ENCODE data around the gene SMCR8. TPM values are rescaled to one million over a fixed set of nuclear protein-coding genes. Genes with fewer than 3 reads are reported as not detected.
"Not testable (repeated sequence)": the region's sequence is repeated elsewhere in the genome, so short reads cannot be mapped to it uniquely, and the experiment has no call there.

The SMCR8 gene
- total and polyA plus RNA-seq, 2 of the 8 experiments (the other 6 are each of a cell fraction or from before 2014, with no cell fraction given), result 6.9 to 18.5 TPM

DNA sequence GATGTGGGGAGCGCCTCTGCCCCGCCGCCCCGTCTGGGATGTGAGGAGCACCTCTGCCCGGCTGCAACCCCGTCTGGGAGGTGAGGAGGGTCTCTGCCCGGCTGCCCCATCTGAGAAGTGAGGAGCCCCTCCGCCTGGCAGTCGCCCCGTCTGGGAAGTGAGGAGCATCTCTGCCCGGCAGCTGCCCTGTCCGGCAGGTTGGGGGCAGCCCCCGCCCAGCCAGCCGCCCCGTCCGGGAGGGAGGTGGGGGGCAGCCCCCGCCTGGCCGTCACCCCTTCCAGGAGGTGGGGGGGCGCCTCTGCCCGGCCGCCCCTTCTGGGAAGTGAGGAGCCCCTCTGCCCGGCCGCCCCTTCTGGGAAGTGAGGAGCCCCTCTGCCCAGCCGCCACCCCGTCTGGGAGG, 23.1 kb downstream of the SMCR8 start:
- H3K23me2 ChIP-seq (ENCODE audit: low read depth, low read length); H2BK120ac ChIP-seq (replicated peaks; ENCODE audit: low read depth, low read length); H3K23ac ChIP-seq (ENCODE audit: insufficient read length); H2BK20ac ChIP-seq (ENCODE audit: low read length); H3K14ac ChIP-seq (ENCODE audit: insufficient read length); POLR2A ChIA-PET (ENCODE audit: partially characterized antibody); H3K4me3 ChIP-seq (ENCODE audit: extremely low read depth in 1 of 4, insufficient read depth in 2 of 4, low read depth in 3 of 4, low read length in 4 of 4); H3K4me1 ChIP-seq (replicated peaks in 1 of 4; ENCODE audit: control insufficient read depth in 3 of 4, insufficient read depth in 4 of 4, low read length in 3 of 4); H2AK5ac ChIP-seq (ENCODE audit: low read depth, low read length); H3K56ac ChIP-seq (replicated peaks; ENCODE audit: insufficient read length, low read depth, low read length); CTCF ChIA-PET (ENCODE audit: partially characterized antibody); H2BK15ac ChIP-seq (ENCODE audit: low read length); H3K4ac ChIP-seq (replicated peaks; ENCODE audit: insufficient read length, low read depth, low read length); H4K8ac ChIP-seq (ENCODE audit: extremely low read depth, insufficient read depth, low read length); H3K27me3 ChIP-seq (replicated peaks in 1 of 4; ENCODE audit: control insufficient read depth in 3 of 4, extremely low read depth in 1 of 4, insufficient read depth in 3 of 4, low read length in 3 of 4); H3K18ac ChIP-seq (ENCODE audit: extremely low read depth, low read length); H3K27ac ChIP-seq (ENCODE audit: low read depth, low read length); H4K91ac ChIP-seq (replicated peaks; ENCODE audit: insufficient read length, low read length); H3K9ac ChIP-seq (replicated peaks in 1 of 4; ENCODE audit: extremely low read depth in 1 of 4, low read depth in 3 of 4, low read length in 3 of 4); H4K20me1 ChIP-seq (replicated peaks in 1 of 2; ENCODE audit: control insufficient read depth in 1 of 2, insufficient read depth in 2 of 2, low read length in 2 of 2); H3K79me1 ChIP-seq (ENCODE audit: low read depth, low read length); H2BK12ac ChIP-seq (ENCODE audit: low read depth, low read length); FAIRE-seq; DNase-seq (ENCODE audit: low read depth in 1 of 2, low spot score in 2 of 2); H3K4me2 ChIP-seq (ENCODE audit: insufficient read depth in 1 of 2, low read depth in 2 of 2, low read length in 2 of 2); H2AFZ ChIP-seq (ENCODE audit: low read length); H2BK5ac ChIP-seq (ENCODE audit: low read depth, low read length); H3K79me2 ChIP-seq (ENCODE audit: control insufficient read depth in 1 of 2, insufficient read depth in 2 of 2, low read length in 2 of 2); H4K5ac ChIP-seq (ENCODE audit: insufficient read length, low read depth, low read length): not testable (repeated sequence)
- 98% methylated on average over 9 of the region's 25 CpGs; no CpG with 5 or more reads in 1 of the 2 experiments for WGBS, 2 experiments (ENCODE audit: extremely low coverage in 1 of 2, insufficient coverage in 1 of 2, insufficient read length in 1 of 2, insufficient replicate concordance in 2 of 2, low coverage in 1 of 2, low lambda C conversion rate in 2 of 2, missing lambda C conversion rate in 1 of 2)
- Histone ChIP-seq H3K9me3 (ENCODE audit: insufficient read depth in 2 of 2, low read depth in 1 of 2, low read length in 1 of 2) (peaks cover 0 to 13% of the 10 kb centered on the region in 2 experiments; a peak in 1 of 4 replicates), H3K36me3 (ENCODE audit: control insufficient read depth in 2 of 4, insufficient read depth in 4 of 4, low read length in 3 of 4) (peaks cover 32 to 77% (median 59%) of the 10 kb centered on the region in 4 experiments)
